H1 (cell line): Measurements from ENCODE around the gene FITM2. TPM values are rescaled to one million over a fixed set of nuclear protein-coding genes. Genes with fewer than 3 reads are reported as not detected.

Source experiments
- CTCF ChIA-PET: fragments of 300-600 bp; sonication (Branson Sonifier 250); formaldehyde crosslinking; loops from one replicate; lab custom pipeline; 2021; ENCODE audit not compliant: partially characterized antibody; lab: Charles Lee
- POLR2A ChIA-PET: fragments of 300-600 bp; sonication (Branson Sonifier 250); formaldehyde crosslinking; loops from one replicate; lab custom pipeline; 2021; ENCODE audit warnings: inconsistent platforms; ENCODE audit not compliant: partially characterized antibody; lab: Charles Lee
- DNase-seq, 2 experiments: peaks; one replicate each; pipeline versions ENCODE4 v3.0.0 to v3.0.0-alpha.2; 2010 to 2022; ENCODE audit warnings: low spot score in 2 of 2, low read depth in 1 of 2, mixed read lengths in 1 of 2
- FAIRE-seq: peaks from 2 replicates; lab custom pipeline; 2011; peaks lifted over from hg19 to GRCh38; lab: Jason Lieb, UNC
- H2AFZ ChIP-seq: 2 replicates; pipeline ENCODE4 v1.8.1; 2012; ENCODE audit warnings: low read length, inconsistent platforms
- H2AK5ac ChIP-seq: 2 replicates; pipeline ENCODE4 v1.6.1; 2013; ENCODE audit warnings: low read depth, low read length
- H2BK120ac ChIP-seq: replicated peaks from 2 replicates; pipeline ENCODE3; 2013; ENCODE audit warnings: low read depth, low read length, inconsistent platforms
- H2BK12ac ChIP-seq: 2 replicates; pipeline ENCODE4 v1.6.1; 2013; ENCODE audit warnings: low read depth, low read length
- H2BK15ac ChIP-seq: 2 replicates; pipeline ENCODE4 v1.6.1; 2013; ENCODE audit warnings: low read length
- H2BK20ac ChIP-seq: 2 replicates; pipeline ENCODE4 v1.6.1; 2013; ENCODE audit warnings: low read length
- H2BK5ac ChIP-seq: 2 replicates; pipeline ENCODE4 v1.6.1; 2013; ENCODE audit warnings: low read depth, low read length
- H3K14ac ChIP-seq: 2 replicates; pipeline ENCODE4 v1.6.1; 2013; ENCODE audit warnings: inconsistent platforms; ENCODE audit not compliant: insufficient read length
- H3K18ac ChIP-seq: 2 replicates; pipeline ENCODE4 v1.6.1; 2013; ENCODE audit warnings: low read length; ENCODE audit errors: extremely low read depth
- H3K23ac ChIP-seq: 2 replicates; pipeline ENCODE4 v1.6.1; 2013; ENCODE audit warnings: inconsistent platforms; ENCODE audit not compliant: insufficient read length
- H3K23me2 ChIP-seq: 2 replicates; pipeline ENCODE4 v1.6.1; 2013; ENCODE audit warnings: low read depth, low read length
- H3K27ac ChIP-seq: 2 replicates; pipeline ENCODE4 v1.6.1; 2011; ENCODE audit warnings: low read depth, low read length, inconsistent platforms
- H3K27me3 ChIP-seq, 4 experiments: replicated peaks in 1 of 4; 1 replicate in 1 of 4; 2 replicates in 3 of 4; pipeline versions ENCODE4 v1.6.1 to v1.8.1; 2011 to 2013; ENCODE audit warnings: low read length in 3 of 4, mild to moderate bottlenecking in 3 of 4, inconsistent platforms in 2 of 4, mixed read lengths in 2 of 4, moderate library complexity in 1 of 4; ENCODE audit not compliant: control insufficient read depth in 3 of 4, insufficient read depth in 3 of 4; ENCODE audit errors: extremely low read depth in 1 of 4
- H3K36me3 ChIP-seq, 4 experiments: 2 replicates each; pipeline versions ENCODE4 v1.6.1 to v1.8.1; 2011 to 2013; ENCODE audit warnings: mild to moderate bottlenecking in 4 of 4, low read length in 3 of 4, moderate library complexity in 2 of 4, control low read depth in 1 of 4, inconsistent platforms in 1 of 4; ENCODE audit not compliant: insufficient read depth in 4 of 4, control insufficient read depth in 2 of 4
- H3K4ac ChIP-seq: replicated peaks from 2 replicates; pipeline ENCODE3; 2013; ENCODE audit warnings: low read length, low read depth, mixed read lengths, inconsistent platforms; ENCODE audit not compliant: insufficient read length
- H3K4me1 ChIP-seq, 4 experiments: replicated peaks in 1 of 4; 1 replicate in 1 of 4; 2 replicates in 3 of 4; pipeline versions ENCODE4 v1.6.1 to v1.8.1; 2011 to 2013; ENCODE audit warnings: low read length in 3 of 4, inconsistent platforms in 2 of 4, mixed read lengths in 1 of 4; ENCODE audit not compliant: insufficient read depth in 4 of 4, control insufficient read depth in 3 of 4
- H3K4me2 ChIP-seq, 2 experiments: 2 replicates each; pipeline versions ENCODE4 v1.6.1 to v1.8.1; 2011 to 2013; ENCODE audit warnings: low read depth in 2 of 2, low read length in 2 of 2, control low read depth in 1 of 2, inconsistent platforms in 1 of 2, mild to moderate bottlenecking in 1 of 2; ENCODE audit not compliant: insufficient read depth in 1 of 2
- H3K4me3 ChIP-seq, 4 experiments: fragments of 200-600, 300-600 bp in 1 of 4; sonication (generic), shearing (Covaris generic), sonication (Bioruptor Twin) in 1 of 4; 2 replicates each; pipeline versions ENCODE4 v1.5.1 to v1.8.1; 2011 to 2016; ENCODE audit warnings: low read length in 4 of 4, low read depth in 3 of 4, control low read depth in 2 of 4, inconsistent platforms in 2 of 4, mild to moderate bottlenecking in 2 of 4, mixed read lengths in 1 of 4, moderate library complexity in 1 of 4; ENCODE audit not compliant: insufficient read depth in 2 of 4; ENCODE audit errors: extremely low read depth in 1 of 4
- H3K56ac ChIP-seq: replicated peaks from 2 replicates; pipeline ENCODE3; 2013; ENCODE audit warnings: low read depth, mild to moderate bottlenecking, mixed read lengths, low read length, inconsistent platforms; ENCODE audit not compliant: insufficient read length
- H3K79me1 ChIP-seq: 2 replicates; pipeline ENCODE4 v1.6.1; 2013; ENCODE audit warnings: low read depth, low read length, control low read depth
- H3K79me2 ChIP-seq, 2 experiments: 2 replicates each; pipeline versions ENCODE4 v1.6.1 to v1.8.1; 2012 to 2013; ENCODE audit warnings: low read length in 2 of 2, mild to moderate bottlenecking in 2 of 2, inconsistent platforms in 1 of 2; ENCODE audit not compliant: insufficient read depth in 2 of 2, control insufficient read depth in 1 of 2
- H3K9ac ChIP-seq, 4 experiments: replicated peaks in 1 of 4; 1 replicate in 1 of 4; 2 replicates in 3 of 4; pipeline versions ENCODE4 v1.6.1 to v1.8.1; 2011 to 2013; ENCODE audit warnings: low read depth in 3 of 4, low read length in 3 of 4, control low read depth in 2 of 4, mild to moderate bottlenecking in 2 of 4, moderate library complexity in 2 of 4, inconsistent platforms in 1 of 4; ENCODE audit errors: extremely low read depth in 1 of 4
- H3K9me3 ChIP-seq, 2 experiments: 2 replicates each; pipeline versions ENCODE4 v1.6.1 to v1.8.1; 2012 to 2013; ENCODE audit warnings: mild to moderate bottlenecking in 2 of 2, moderate library complexity in 2 of 2, control low read depth in 1 of 2, inconsistent platforms in 1 of 2, low read depth in 1 of 2, low read length in 1 of 2, mixed read lengths in 1 of 2; ENCODE audit not compliant: insufficient read depth in 2 of 2
- H4K20me1 ChIP-seq, 2 experiments: replicated peaks in 1 of 2; 2 replicates each; pipeline versions ENCODE3 to v1.8.1; 2011 to 2013; ENCODE audit warnings: inconsistent platforms in 2 of 2, low read length in 2 of 2, mild to moderate bottlenecking in 1 of 2; ENCODE audit not compliant: insufficient read depth in 2 of 2, control insufficient read depth in 1 of 2
- H4K5ac ChIP-seq: 2 replicates; pipeline ENCODE4 v1.6.1; 2013; ENCODE audit warnings: low read length, low read depth, mixed read lengths, inconsistent platforms; ENCODE audit not compliant: insufficient read length
- H4K8ac ChIP-seq: 2 replicates; pipeline ENCODE4 v1.8.0; 2013; ENCODE audit warnings: mild to moderate bottlenecking, moderate library complexity, low read length, inconsistent platforms; ENCODE audit not compliant: insufficient read depth; ENCODE audit errors: extremely low read depth
- H4K91ac ChIP-seq: replicated peaks from 2 replicates; pipeline ENCODE3; 2013; ENCODE audit warnings: low read length, mixed read lengths, inconsistent platforms; ENCODE audit not compliant: insufficient read length
- CBX5 ChIP-seq: fragments of 300-800, 300-1000 bp; sonication (generic); IDR thresholded peaks from 2 replicates; pipeline ENCODE4 v1.7.1; 2016; ENCODE audit warnings: antibody characterized with exemption, low read length, low read depth
- SRF ChIP-seq: IDR thresholded peaks from 2 replicates; pipeline ENCODE4 v1.6.1; 2011; ENCODE audit warnings: mild to moderate bottlenecking, low read depth, low read length, moderate library complexity
- TBP ChIP-seq: IDR thresholded peaks from 2 replicates; pipeline ENCODE4 v1.6.1; 2011; ENCODE audit warnings: low read depth, low read length, improper control_type of control experiment
- polyA plus RNA-seq, 7 experiments: library from polyadenylated mRNA; depleted of rRNA in 3 of 7; stranded (reverse) in 5 of 7; unstranded in 2 of 7; fragments of >200 nt in 5 of 7; fragments of 200-250 nt in 2 of 7; gene quantifications; 1 replicate in 5 of 7; 2 replicates in 1 of 7; 4 replicates in 1 of 7; pipeline versions ENCODE4 v1.2.1 to v1.2.3, GENCODE V29; 2011 to 2013; ENCODE audit warnings: missing spikeins in 2 of 7, mixed read lengths in 2 of 7
- total RNA-seq: library from RNA; stranded (reverse); fragmentation: NEBNext Ultra II Directional; extraction: Animal tissue kit (Norgen Biotek cat#: 25700); gene quantifications from 2 replicates; pipeline ENCODE4 v1.2.1, GENCODE V29; 2021
- TF ChIP-seq, protein P1 (sequence below): IDR thresholded peaks from 2 replicates; pipeline ENCODE4 v1.6.1; 2012; ENCODE audit warnings: low read length, inconsistent platforms

The FITM2 gene
- total and polyA plus RNA-seq, 2 of the 8 experiments (the other 6 are each of a cell fraction or from before 2014, with no cell fraction given) = 1.1 to 2.1 TPM

DNA sequence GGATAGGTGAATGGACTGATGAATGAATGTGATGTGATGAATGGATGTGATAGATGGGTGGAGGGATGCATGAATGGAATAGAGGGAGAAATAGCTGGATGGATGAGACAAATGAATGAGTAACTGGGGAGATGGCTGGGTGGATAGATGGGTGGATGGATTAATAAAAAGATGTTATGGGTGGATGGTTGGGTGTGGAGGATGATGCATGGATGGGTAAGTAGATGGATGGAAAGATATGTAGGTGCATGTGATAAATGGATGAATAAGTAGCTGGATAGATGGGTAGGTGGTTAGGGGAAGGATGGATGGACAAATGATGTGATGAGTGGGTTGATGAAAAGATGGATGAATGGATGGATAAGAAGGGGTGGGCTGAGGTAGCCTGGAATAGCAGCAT lies 49.2 kb upstream of the FITM2 start:
- ChIA-PET CTCF (interaction anchor here (1.3 to 2.5 kb wide), 2 partner anchors 24 to 143 kb away, joined by 4 to 8 read pairs; no protein-coding TSS in a partner anchor), POLR2A (no interaction called here)
- no peak overlapping the region for H3K4me3 ChIP-seq
- H2AK5ac ChIP-seq = no peak overlapping the region
- no peak overlapping the region for H3K56ac ChIP-seq
- no peaks in the 10 kb centered on the region for H3K79me2 ChIP-seq
- H3K14ac ChIP-seq = no peak overlapping the region
- no peak overlapping the region for H2BK5ac ChIP-seq
- FAIRE-seq (no peak), DNase-seq (no peak)
- H3K27me3 ChIP-seq = no peaks in the 10 kb centered on the region
- no peaks in the 10 kb centered on the region for H3K79me1 ChIP-seq
- H3K18ac ChIP-seq = no peak overlapping the region
- no peak overlapping the region for H3K23ac ChIP-seq
- no peaks in the 10 kb centered on the region for H3K9me3 ChIP-seq
- H2BK12ac ChIP-seq = no peak overlapping the region
- no peak overlapping the region for H2BK20ac ChIP-seq
- H2BK120ac ChIP-seq = no peak overlapping the region
- peaks cover 5% of the 10 kb centered on the region; the same call in 1 of the 2 replicates for H3K23me2 ChIP-seq
- H2BK15ac ChIP-seq = no peak overlapping the region
- no peaks in the 10 kb centered on the region for H3K4me1 ChIP-seq
- no peak overlapping the region for H3K4ac ChIP-seq
- no peak overlapping the region for H3K4me2 ChIP-seq
- no peak overlapping the region for H4K5ac ChIP-seq
- H3K36me3 ChIP-seq = no peaks in the 10 kb centered on the region
- no peaks in the 10 kb centered on the region for H4K20me1 ChIP-seq
- no peak overlapping the region for H4K91ac ChIP-seq
- no peak overlapping the region for H3K9ac ChIP-seq
- H2AFZ ChIP-seq = no peak overlapping the region
- no peak overlapping the region for H4K8ac ChIP-seq
- no peak overlapping the region for H3K27ac ChIP-seq
- TF ChIP-seq TBP = no peak
- TF ChIP-seq SRF = no peak
- TF ChIP-seq, protein P1, sequence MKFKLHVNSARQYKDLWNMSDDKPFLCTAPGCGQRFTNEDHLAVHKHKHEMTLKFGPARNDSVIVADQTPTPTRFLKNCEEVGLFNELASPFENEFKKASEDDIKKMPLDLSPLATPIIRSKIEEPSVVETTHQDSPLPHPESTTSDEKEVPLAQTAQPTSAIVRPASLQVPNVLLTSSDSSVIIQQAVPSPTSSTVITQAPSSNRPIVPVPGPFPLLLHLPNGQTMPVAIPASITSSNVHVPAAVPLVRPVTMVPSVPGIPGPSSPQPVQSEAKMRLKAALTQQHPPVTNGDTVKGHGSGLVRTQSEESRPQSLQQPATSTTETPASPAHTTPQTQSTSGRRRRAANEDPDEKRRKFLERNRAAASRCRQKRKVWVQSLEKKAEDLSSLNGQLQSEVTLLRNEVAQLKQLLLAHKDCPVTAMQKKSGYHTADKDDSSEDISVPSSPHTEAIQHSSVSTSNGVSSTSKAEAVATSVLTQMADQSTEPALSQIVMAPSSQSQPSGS = no peak
- TF ChIP-seq CBX5 = no peak
